Heart left ventricle (tissue), 13 donors: ENCODE data around the gene KIAA2012.

ENCODE experiments used
- POLR2A ChIP-seq, 2 donors: fragments of 450-650 bp; IDR thresholded peaks; one replicate each; pipeline ENCODE4 v1.6.1; 2017; ENCODE audit warnings: antibody characterized with exemption in 2 of 2, mild to moderate bottlenecking in 2 of 2, moderate library complexity in 2 of 2
- TF ChIP-seq, protein P1 (sequence below), 12 donors: fragments of 200-600 bp; sonication (generic) in 4 of 12; IDR thresholded peaks; one replicate each; pipeline versions ENCODE4 v1.5.0 to v1.8.0; 2018 to 2022; ENCODE audit warnings: antibody characterized with exemption in 12 of 12, mild to moderate bottlenecking in 5 of 12
- donor health status: ischemic (EF 13 %, LVEDD 7.1; RV severe dilation, severe dysfunction).
- donor health status: DM: no; HTN: yes; CAD: no.
- donor health status: DM: no; HTN: no; CAD: no.
- donor health status: ischemic (EF 25% LVEDD 6.9; RV normal size, moderate dysfunction).
- donor health status: ischemic (EF 25% LVEDD 5.7; RV mildly dilated, moderate dysfunction).
- donor health status: ischemic (EF 35%, LVEDD 5.7; RV mildly dilated, moderate dysfunction).
- donor health status: nonischemic (EF 11% LVEDD 7.7; RV severe dilation, severe dysfunction).
- donor health status: DM: yes; HTN: yes; CAD: no.
- donor health status: PGD.
- donor health status: ischemic (EF 29% LVEDD 5.4; RV normal size, mild dysfunction).
- donor health status: nonischemic (EF 23%, LVEDD 6.1; RV moderate dilation, normal function).

DNA sequence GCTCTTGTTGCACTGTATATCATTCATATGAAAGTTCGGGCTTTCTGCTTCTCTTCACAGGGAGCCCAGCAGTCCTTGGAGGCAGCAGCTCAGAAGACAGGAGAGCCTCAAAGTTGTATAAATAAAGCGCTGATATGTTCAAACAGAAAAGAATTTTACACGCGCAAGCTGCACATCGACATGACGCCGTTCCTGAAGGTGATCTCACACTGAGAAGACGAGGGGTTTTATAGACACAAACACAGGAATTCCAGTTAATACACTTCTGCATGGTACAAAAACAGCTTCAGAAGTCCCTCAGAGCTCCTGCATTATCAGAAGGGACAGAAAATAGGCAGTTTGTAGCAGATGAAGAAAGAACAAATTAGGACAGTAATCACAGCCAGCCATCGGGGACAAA is 81.6 kb downstream of the KIAA2012 start:
- TF ChIP-seq, protein P1, sequence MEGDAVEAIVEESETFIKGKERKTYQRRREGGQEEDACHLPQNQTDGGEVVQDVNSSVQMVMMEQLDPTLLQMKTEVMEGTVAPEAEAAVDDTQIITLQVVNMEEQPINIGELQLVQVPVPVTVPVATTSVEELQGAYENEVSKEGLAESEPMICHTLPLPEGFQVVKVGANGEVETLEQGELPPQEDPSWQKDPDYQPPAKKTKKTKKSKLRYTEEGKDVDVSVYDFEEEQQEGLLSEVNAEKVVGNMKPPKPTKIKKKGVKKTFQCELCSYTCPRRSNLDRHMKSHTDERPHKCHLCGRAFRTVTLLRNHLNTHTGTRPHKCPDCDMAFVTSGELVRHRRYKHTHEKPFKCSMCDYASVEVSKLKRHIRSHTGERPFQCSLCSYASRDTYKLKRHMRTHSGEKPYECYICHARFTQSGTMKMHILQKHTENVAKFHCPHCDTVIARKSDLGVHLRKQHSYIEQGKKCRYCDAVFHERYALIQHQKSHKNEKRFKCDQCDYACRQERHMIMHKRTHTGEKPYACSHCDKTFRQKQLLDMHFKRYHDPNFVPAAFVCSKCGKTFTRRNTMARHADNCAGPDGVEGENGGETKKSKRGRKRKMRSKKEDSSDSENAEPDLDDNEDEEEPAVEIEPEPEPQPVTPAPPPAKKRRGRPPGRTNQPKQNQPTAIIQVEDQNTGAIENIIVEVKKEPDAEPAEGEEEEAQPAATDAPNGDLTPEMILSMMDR (IDR thresholded peaks at IDR 0.05): no peak
- TF ChIP-seq POLR2A (IDR thresholded peaks at IDR 0.05): no peak
